Keratinocyte (primary cell): Measurements from ENCODE around the gene BABAM2.

Source experiments
- CTCF ChIP-seq, 3 experiments: IDR thresholded peaks in 1 of 3; conservative IDR thresholded peaks in 1 of 3; optimal IDR thresholded peaks in 1 of 3; 2 replicates in 2 of 3; 3 replicates in 1 of 3; pipeline versions ENCODE3 to v1.5.1; 2011; ENCODE audit warnings: low read length in 3 of 3, mild to moderate bottlenecking in 3 of 3, moderate library complexity in 2 of 3, control low read depth in 1 of 3, inconsistent platforms in 1 of 3; ENCODE audit not compliant: insufficient read depth in 2 of 3; ENCODE audit errors: extremely low read depth in 1 of 3
- EZH2 ChIP-seq: IDR thresholded peaks from one replicate; pipeline ENCODE4 v1.6.1; 2012; ENCODE audit warnings: inconsistent platforms, mild to moderate bottlenecking, low read length, moderate library complexity

DNA sequence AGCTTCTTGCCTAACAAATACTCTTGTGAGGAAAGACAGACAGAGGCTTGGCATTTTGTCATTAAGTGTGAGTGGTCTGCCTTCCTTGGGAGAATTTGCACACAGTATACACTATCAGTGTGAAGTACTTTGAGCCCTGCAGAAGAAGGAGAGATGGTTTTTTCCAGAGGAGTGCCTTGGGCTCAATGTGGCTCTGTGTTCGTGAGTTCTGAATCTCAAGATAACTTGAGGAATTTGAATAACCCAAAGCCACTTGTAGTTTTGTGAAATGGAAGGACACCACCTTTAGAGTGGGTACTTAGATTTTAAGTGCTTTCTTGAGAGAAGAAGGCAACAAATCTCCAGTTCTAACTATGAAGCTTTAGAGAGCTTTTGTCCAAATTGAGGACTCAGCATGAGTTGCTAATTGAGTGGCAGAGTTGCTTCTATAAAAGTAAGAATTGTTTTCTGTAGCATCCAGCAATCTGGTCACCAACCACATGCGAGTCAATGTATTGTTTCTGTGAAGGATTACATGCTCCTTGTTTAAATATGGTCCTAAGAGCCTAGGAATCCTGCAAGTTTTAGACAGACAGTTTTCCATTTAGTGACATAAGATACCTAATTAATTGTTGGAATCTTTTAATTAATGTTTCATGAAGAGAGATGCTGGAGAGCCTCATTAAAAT lies 68.3 kb downstream of the BABAM2 start:
- TF ChIP-seq CTCF (optimal IDR thresholded peaks at IDR 0.05 in 1 of 3, IDR thresholded peaks at IDR 0.05 in 1 of 3, conservative IDR thresholded peaks at IDR 0.05 in 1 of 3; ENCODE audit: extremely low read depth in 1 of 3, insufficient read depth in 2 of 3, low read length in 3 of 3) (no peak), EZH2 (no peak)
